ENCODE results near the gene PLXNC1. TPM values are rescaled to one million over a fixed set of nuclear protein-coding genes. Genes with fewer than 3 reads are reported as not detected.

The PLXNC1 gene
- polyA plus RNA-seq, 1 of the 3 experiments (the other 2 are of a cell fraction) = 0.23 TPM

- Histone ChIP-seq H3K9me3 (no peaks in the 10 kb centered on the region), H3K4me3 (ENCODE audit: low read depth in 2 of 2, low read length in 1 of 2) (no peak overlapping the region), H3K27ac (ENCODE audit: low read depth in 2 of 2, low read length in 1 of 2) (no peak overlapping the region), H2AFZ (ENCODE audit: low read depth) (no peak overlapping the region), H3K36me3 (replicated peaks in 1 of 2; ENCODE audit: control insufficient read depth in 1 of 2, insufficient read depth in 2 of 2, low read length in 1 of 2) (no peaks in the 10 kb centered on the region), H3F3A (replicated peaks; ENCODE audit: insufficient read depth) (no peaks in the 10 kb centered on the region), H4K20me1 (ENCODE audit: insufficient read depth) (no peaks in the 10 kb centered on the region), H3K4me2 (no peak overlapping the region), H3K4me1 (ENCODE audit: control insufficient read depth in 1 of 2, insufficient read depth in 2 of 2, low read depth in 1 of 2, low read length in 1 of 2) (peaks cover 7 to 10% of the 10 kb centered on the region in 2 experiments; a peak in 3 of 4 replicates), H3K9ac (no peak overlapping the region), H3K79me2 (ENCODE audit: insufficient read depth) (no peaks in the 10 kb centered on the region), H3K27me3 (ENCODE audit: insufficient read depth) (no peaks in the 10 kb centered on the region), H3K9me2 (no peaks in the 10 kb centered on the region)
- ChIA-PET POLR2A (no interaction called here), CTCF (no interaction called here)
- DNase-seq = no peak
- WGBS (ENCODE audit: low lambda C conversion rate) = 61% methylated on average over 2 of the region's 5 CpGs
- TF ChIP-seq RXRA (IDR thresholded peaks at IDR 0.05; ENCODE audit: borderline replicate concordance, low read depth) (no peak), SIN3A (IDR thresholded peaks at IDR 0.05; ENCODE audit: borderline replicate concordance, low read depth, low read length) (no peak), CHD2 (IDR thresholded peaks at IDR 0.05; ENCODE audit: low read length, partially characterized antibody) (no peak), EP300 (IDR thresholded peaks at IDR 0.05; ENCODE audit: borderline replicate concordance in 1 of 2, low read depth in 1 of 2, low read length in 1 of 2) (no peak), YY1 (IDR thresholded peaks at IDR 0.05; ENCODE audit: low read depth) (no peak)
- TF ChIP-seq, protein P1, sequence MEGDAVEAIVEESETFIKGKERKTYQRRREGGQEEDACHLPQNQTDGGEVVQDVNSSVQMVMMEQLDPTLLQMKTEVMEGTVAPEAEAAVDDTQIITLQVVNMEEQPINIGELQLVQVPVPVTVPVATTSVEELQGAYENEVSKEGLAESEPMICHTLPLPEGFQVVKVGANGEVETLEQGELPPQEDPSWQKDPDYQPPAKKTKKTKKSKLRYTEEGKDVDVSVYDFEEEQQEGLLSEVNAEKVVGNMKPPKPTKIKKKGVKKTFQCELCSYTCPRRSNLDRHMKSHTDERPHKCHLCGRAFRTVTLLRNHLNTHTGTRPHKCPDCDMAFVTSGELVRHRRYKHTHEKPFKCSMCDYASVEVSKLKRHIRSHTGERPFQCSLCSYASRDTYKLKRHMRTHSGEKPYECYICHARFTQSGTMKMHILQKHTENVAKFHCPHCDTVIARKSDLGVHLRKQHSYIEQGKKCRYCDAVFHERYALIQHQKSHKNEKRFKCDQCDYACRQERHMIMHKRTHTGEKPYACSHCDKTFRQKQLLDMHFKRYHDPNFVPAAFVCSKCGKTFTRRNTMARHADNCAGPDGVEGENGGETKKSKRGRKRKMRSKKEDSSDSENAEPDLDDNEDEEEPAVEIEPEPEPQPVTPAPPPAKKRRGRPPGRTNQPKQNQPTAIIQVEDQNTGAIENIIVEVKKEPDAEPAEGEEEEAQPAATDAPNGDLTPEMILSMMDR (IDR thresholded peaks at IDR 0.05) = no peak
Measured at GRCh38 chr12:94272280-94272679, 123.9 kb downstream of the PLXNC1 start.

DNA sequence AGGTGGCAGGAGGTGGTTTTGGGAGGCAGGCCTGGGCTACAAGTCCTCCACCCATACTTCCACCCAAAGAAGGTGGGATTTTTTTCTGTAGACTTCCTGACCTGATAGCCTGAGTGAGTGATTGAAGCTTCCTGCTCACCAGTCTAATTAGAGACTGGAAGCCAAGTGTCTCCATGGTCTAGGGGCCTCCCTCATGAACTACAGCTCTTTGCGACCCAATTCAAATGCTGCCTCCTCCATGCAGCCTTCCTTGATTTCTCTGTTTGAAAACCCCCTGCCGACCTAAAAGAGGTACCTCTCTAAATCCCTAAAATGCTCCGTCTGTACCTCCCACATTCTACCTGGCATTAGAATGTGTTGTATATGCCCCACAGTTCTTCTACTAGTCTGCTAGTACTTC is 124.9 kb downstream of the PLXNC1 start:
- Histone ChIP-seq H3K9me2 (no peaks in the 10 kb centered on the region), H3K79me2 (ENCODE audit: insufficient read depth) (no peaks in the 10 kb centered on the region), H3K27ac (ENCODE audit: low read depth in 2 of 2, low read length in 1 of 2) (no peak overlapping the region), H3K27me3 (ENCODE audit: insufficient read depth) (no peaks in the 10 kb centered on the region), H3K4me3 (ENCODE audit: low read depth in 2 of 2, low read length in 1 of 2) (no peak overlapping the region), H3K9me3 (no peaks in the 10 kb centered on the region), H3K9ac (no peak overlapping the region), H2AFZ (ENCODE audit: low read depth) (no peak overlapping the region), H3K36me3 (replicated peaks in 1 of 2; ENCODE audit: control insufficient read depth in 1 of 2, insufficient read depth in 2 of 2, low read length in 1 of 2) (no peaks in the 10 kb centered on the region), H3K4me2 (no peak overlapping the region), H3F3A (replicated peaks; ENCODE audit: insufficient read depth) (no peaks in the 10 kb centered on the region), H4K20me1 (ENCODE audit: insufficient read depth) (no peaks in the 10 kb centered on the region), H3K4me1 (ENCODE audit: control insufficient read depth in 1 of 2, insufficient read depth in 2 of 2, low read depth in 1 of 2, low read length in 1 of 2) (no peaks in the 10 kb centered on the region; a peak in 2 of 4 replicates)
- WGBS (ENCODE audit: low lambda C conversion rate) = 96% methylated on average over 3 of the region's 3 CpGs
- POLR2A ChIA-PET = no interaction called here
- TF ChIP-seq POLR2AphosphoS5 (IDR thresholded peaks at IDR 0.05; ENCODE audit: low read depth, low read length) (no peak), ZBTB33 (IDR thresholded peaks at IDR 0.05; ENCODE audit: borderline replicate concordance, low read depth) (no peak)
- CTCF ChIA-PET = interaction anchor here (2.0 kb wide), 1 partner anchor 161 kb away, joined by 8 read pairs; no protein-coding TSS in a partner anchor
- no peak for DNase-seq

Measured in SK-N-SH (cell line).